GM23338 (cell line): Measurements from ENCODE around the gene NUP153. TPM values are rescaled to one million over a fixed set of nuclear protein-coding genes. Genes with fewer than 3 reads are reported as not detected.

Source experiments
- ATAC-seq: fragments of 200-7000 bp; cut with Tn5 transposase; 3 replicates; pipeline ENCODE4 v1.9.1; 2020
- DNase-seq: peaks from one replicate; pipeline ENCODE4 v3.0.0-alpha.2; 2015; ENCODE audit warnings: low spot score
- H2AFZ ChIP-seq: fragments of 200-600 bp; sonication (generic); 2 replicates; pipeline ENCODE4 v1.8.0; 2016; ENCODE audit warnings: antibody characterized with exemption, mild to moderate bottlenecking, moderate library complexity
- H3F3A ChIP-seq: fragments of 200-600 bp; sonication (generic); replicated peaks from 2 replicates; pipeline ENCODE4 v1.8.0; 2017; ENCODE audit warnings: antibody characterized with exemption, mixed run types, low read depth
- H3K27ac ChIP-seq: fragments of 200-600 bp; sonication (generic); 2 replicates; pipeline ENCODE4 v1.6.1; 2016; ENCODE audit warnings: low read depth
- H3K27me3 ChIP-seq: fragments of 200-600 bp; sonication (generic); 2 replicates; pipeline ENCODE4 v1.8.0; 2016; ENCODE audit warnings: mild to moderate bottlenecking, mixed run types, moderate library complexity; ENCODE audit not compliant: insufficient read depth
- H3K36me3 ChIP-seq: fragments of 200-600 bp; sonication (generic); 2 replicates; pipeline ENCODE4 v1.8.0; 2016; ENCODE audit warnings: mild to moderate bottlenecking; ENCODE audit not compliant: insufficient read depth
- H3K4me1 ChIP-seq: fragments of 200-600 bp; sonication (generic); 2 replicates; pipeline ENCODE4 v1.8.0; 2016; ENCODE audit warnings: mild to moderate bottlenecking, moderate library complexity; ENCODE audit not compliant: insufficient read depth
- H3K4me2 ChIP-seq: fragments of 200-600 bp; sonication (generic); 2 replicates; pipeline ENCODE4 v1.7.1; 2017; ENCODE audit warnings: mixed run types
- H3K4me3 ChIP-seq: fragments of 200-600 bp; sonication (generic); 2 replicates; pipeline ENCODE4 v1.6.1; 2016; ENCODE audit warnings: mixed run types
- H3K79me2 ChIP-seq: fragments of 200-600 bp; sonication (generic); replicated peaks from 2 replicates; pipeline ENCODE4 v1.8.0; 2017; ENCODE audit warnings: mild to moderate bottlenecking; ENCODE audit not compliant: insufficient read depth
- H3K9me2 ChIP-seq: fragments of 200-600 bp; sonication (generic); 2 replicates; pipeline ENCODE4 v1.8.0; 2017; ENCODE audit not compliant: insufficient read depth
- H4K20me1 ChIP-seq: fragments of 200-600 bp; sonication (generic); replicated peaks from 2 replicates; pipeline ENCODE4 v1.8.0; 2017; ENCODE audit warnings: mild to moderate bottlenecking; ENCODE audit not compliant: insufficient read depth
- H3K27ac Mint-ChIP-seq: 2 replicates; pipeline ENCODE4 v1.8.0; 2020; ENCODE audit warnings: inconsistent platforms, mild to moderate bottlenecking, moderate library complexity, mixed read lengths
- H3K27me3 Mint-ChIP-seq: 3 replicates; pipeline ENCODE4 v1.8.0; 2022; ENCODE audit warnings: low read depth, mild to moderate bottlenecking, moderate library complexity, mixed read lengths, inconsistent platforms; ENCODE audit not compliant: insufficient read depth, poor library complexity
- H3K36me3 Mint-ChIP-seq: 3 replicates; pipeline ENCODE4 v1.8.0; 2021; ENCODE audit warnings: low read depth, mild to moderate bottlenecking, inconsistent platforms, moderate library complexity, mixed read lengths
- H3K4me1 Mint-ChIP-seq: 3 replicates; pipeline ENCODE4 v1.8.0; 2020; ENCODE audit warnings: mild to moderate bottlenecking, inconsistent platforms, mixed read lengths
- H3K4me3 Mint-ChIP-seq: 3 replicates; pipeline ENCODE4 v1.8.0; 2021; ENCODE audit warnings: moderate library complexity, mild to moderate bottlenecking, inconsistent platforms, mixed read lengths
- H3K9me3 Mint-ChIP-seq: 3 replicates; pipeline ENCODE4 v1.8.0; 2020; ENCODE audit warnings: moderate library complexity, mild to moderate bottlenecking, inconsistent platforms, mixed read lengths
- CREB1 ChIP-seq: fragments of 250-450 bp; sonication (Bioruptor Pico); IDR thresholded peaks from 2 replicates; pipeline ENCODE4 v1.5.0; 2020; ENCODE audit warnings: low read depth, mild to moderate bottlenecking, moderate library complexity
- EZH2 ChIP-seq: fragments of 200-600 bp; sonication (generic); IDR thresholded peaks from one replicate; pipeline ENCODE4 v1.8.0; 2017; ENCODE audit warnings: antibody characterized with exemption, mild to moderate bottlenecking, low read depth; ENCODE audit not compliant: unreplicated experiment
- EZH2phosphoT487 ChIP-seq: fragments of 200-600 bp; sonication (generic); IDR thresholded peaks from one replicate; pipeline ENCODE4 v1.8.1; 2018; ENCODE audit warnings: antibody characterized with exemption; ENCODE audit not compliant: unreplicated experiment
- JUNB ChIP-seq: IDR thresholded peaks from one replicate; pipeline ENCODE4 v1.6.1; 2016; ENCODE audit warnings: antibody characterized with exemption; ENCODE audit not compliant: unreplicated experiment
- NANOG ChIP-seq: IDR thresholded peaks from 2 replicates; pipeline ENCODE4 v1.6.1; 2016; ENCODE audit warnings: antibody characterized with exemption, borderline replicate concordance
- POLR2AphosphoS5 ChIP-seq: IDR thresholded peaks from 2 replicates; pipeline ENCODE4 v1.6.1; 2016; ENCODE audit warnings: antibody characterized with exemption, low read depth
- STAT1 ChIP-seq: IDR thresholded peaks from one replicate; pipeline ENCODE4 v1.6.1; 2016; ENCODE audit warnings: antibody characterized with exemption; ENCODE audit not compliant: unreplicated experiment
- ZNF114 ChIP-seq: fragments of 250-450 bp; sonication (Bioruptor Pico); IDR thresholded peaks from 2 replicates; pipeline ENCODE4 v1.5.0; 2020; ENCODE audit warnings: mild to moderate bottlenecking, moderate library complexity
- ZNF331 ChIP-seq: fragments of 250-450 bp; sonication (Bioruptor Pico); IDR thresholded peaks from 2 replicates; pipeline ENCODE4 v1.5.0; 2020; ENCODE audit warnings: low read depth, mild to moderate bottlenecking, moderate library complexity
- polyA plus RNA-seq: library from polyadenylated mRNA; unstranded; fragments of >200 nt; fragmentation: Nextera tagmentation; extraction: Ambion mirVana; gene quantifications from 2 replicates; pipeline ENCODE4 v1.2.1, GENCODE V29; 2016
- total RNA-seq: library from RNA; depleted of rRNA; stranded (reverse); fragments of >200 nt; shearing (Covaris generic); gene quantifications from 2 replicates; pipeline ENCODE4 v1.2.3, GENCODE V29; 2014
- TF ChIP-seq, protein P1 (sequence below): IDR thresholded peaks from one replicate; pipeline ENCODE4 v1.6.1; 2018; ENCODE audit warnings: antibody characterized with exemption; ENCODE audit not compliant: unreplicated experiment
- TF ChIP-seq, protein P2 (sequence below): IDR thresholded peaks from 2 replicates; pipeline ENCODE4 v1.6.1; 2016; ENCODE audit warnings: antibody characterized with exemption
- TF ChIP-seq, protein P3 (sequence below): fragments of 250-450 bp; sonication (Bioruptor Pico); IDR thresholded peaks from 2 replicates; pipeline ENCODE4 v1.5.0; 2020; ENCODE audit warnings: mild to moderate bottlenecking, moderate library complexity

Gene NUP153
- total and polyA plus RNA-seq, 2 experiments from 2014 or later: 23.8 to 88.4 TPM

DNA sequence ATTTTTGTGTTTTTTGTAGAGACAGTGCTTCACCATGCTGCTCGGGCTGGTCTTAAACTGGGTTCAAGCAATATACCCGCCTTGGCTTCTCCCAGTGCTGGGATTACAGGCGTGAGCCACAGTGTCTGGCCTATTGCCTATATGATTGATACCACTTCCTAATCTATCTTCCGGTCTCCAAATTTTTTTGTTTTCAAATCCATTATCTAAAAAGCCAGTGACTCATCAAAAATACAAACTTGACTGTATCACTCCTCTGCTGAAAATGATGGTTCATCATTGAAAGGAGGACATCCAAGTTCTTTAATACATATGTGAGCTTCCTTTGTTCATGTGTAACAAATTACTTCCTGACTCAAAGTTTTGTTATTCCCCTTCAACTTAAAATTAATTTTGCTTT lies 71.2 kb downstream of the NUP153 start:
- H3K9me3 Mint-ChIP-seq: no peaks in the 10 kb centered on the region
- Histone ChIP-seq H3F3A (no peaks in the 10 kb centered on the region), H3K27ac (no peak overlapping the region), H3K4me2 (no peak overlapping the region), H3K27me3 (no peaks in the 10 kb centered on the region), H3K4me3 (no peak overlapping the region), H3K4me1 (no peaks in the 10 kb centered on the region), H3K9me2 (no peaks in the 10 kb centered on the region), H4K20me1 (peaks cover 20% of the 10 kb centered on the region), H3K36me3 (peaks cover 61% of the 10 kb centered on the region), H3K79me2 (peaks cover 64% of the 10 kb centered on the region), H2AFZ (no peak overlapping the region)
- H3K36me3 Mint-ChIP-seq: peaks cover 90% of the 10 kb centered on the region
- H3K27ac Mint-ChIP-seq: no peak overlapping the region
- DNase-seq: no peak
- H3K4me3 Mint-ChIP-seq: no peak overlapping the region
- ATAC-seq: no peak
- peaks cover 3% of the 10 kb centered on the region for H3K27me3 Mint-ChIP-seq
- no peaks in the 10 kb centered on the region; the same call in 2 of the 3 replicates for H3K4me1 Mint-ChIP-seq
- TF ChIP-seq, protein P1, sequence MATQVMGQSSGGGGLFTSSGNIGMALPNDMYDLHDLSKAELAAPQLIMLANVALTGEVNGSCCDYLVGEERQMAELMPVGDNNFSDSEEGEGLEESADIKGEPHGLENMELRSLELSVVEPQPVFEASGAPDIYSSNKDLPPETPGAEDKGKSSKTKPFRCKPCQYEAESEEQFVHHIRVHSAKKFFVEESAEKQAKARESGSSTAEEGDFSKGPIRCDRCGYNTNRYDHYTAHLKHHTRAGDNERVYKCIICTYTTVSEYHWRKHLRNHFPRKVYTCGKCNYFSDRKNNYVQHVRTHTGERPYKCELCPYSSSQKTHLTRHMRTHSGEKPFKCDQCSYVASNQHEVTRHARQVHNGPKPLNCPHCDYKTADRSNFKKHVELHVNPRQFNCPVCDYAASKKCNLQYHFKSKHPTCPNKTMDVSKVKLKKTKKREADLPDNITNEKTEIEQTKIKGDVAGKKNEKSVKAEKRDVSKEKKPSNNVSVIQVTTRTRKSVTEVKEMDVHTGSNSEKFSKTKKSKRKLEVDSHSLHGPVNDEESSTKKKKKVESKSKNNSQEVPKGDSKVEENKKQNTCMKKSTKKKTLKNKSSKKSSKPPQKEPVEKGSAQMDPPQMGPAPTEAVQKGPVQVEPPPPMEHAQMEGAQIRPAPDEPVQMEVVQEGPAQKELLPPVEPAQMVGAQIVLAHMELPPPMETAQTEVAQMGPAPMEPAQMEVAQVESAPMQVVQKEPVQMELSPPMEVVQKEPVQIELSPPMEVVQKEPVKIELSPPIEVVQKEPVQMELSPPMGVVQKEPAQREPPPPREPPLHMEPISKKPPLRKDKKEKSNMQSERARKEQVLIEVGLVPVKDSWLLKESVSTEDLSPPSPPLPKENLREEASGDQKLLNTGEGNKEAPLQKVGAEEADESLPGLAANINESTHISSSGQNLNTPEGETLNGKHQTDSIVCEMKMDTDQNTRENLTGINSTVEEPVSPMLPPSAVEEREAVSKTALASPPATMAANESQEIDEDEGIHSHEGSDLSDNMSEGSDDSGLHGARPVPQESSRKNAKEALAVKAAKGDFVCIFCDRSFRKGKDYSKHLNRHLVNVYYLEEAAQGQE: no peak
- no peak for TF ChIP-seq STAT1
- TF ChIP-seq ZNF114 (CRISPR knock-in tag): no peak
- no peak for TF ChIP-seq ZNF331
- TF ChIP-seq POLR2AphosphoS5: no peak
- no peak for TF ChIP-seq JUNB
- TF ChIP-seq EZH2phosphoT487: no peak
- TF ChIP-seq NANOG: no peak
- TF ChIP-seq EZH2: no peak
- TF ChIP-seq, protein P2, sequence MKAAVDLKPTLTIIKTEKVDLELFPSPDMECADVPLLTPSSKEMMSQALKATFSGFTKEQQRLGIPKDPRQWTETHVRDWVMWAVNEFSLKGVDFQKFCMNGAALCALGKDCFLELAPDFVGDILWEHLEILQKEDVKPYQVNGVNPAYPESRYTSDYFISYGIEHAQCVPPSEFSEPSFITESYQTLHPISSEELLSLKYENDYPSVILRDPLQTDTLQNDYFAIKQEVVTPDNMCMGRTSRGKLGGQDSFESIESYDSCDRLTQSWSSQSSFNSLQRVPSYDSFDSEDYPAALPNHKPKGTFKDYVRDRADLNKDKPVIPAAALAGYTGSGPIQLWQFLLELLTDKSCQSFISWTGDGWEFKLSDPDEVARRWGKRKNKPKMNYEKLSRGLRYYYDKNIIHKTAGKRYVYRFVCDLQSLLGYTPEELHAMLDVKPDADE: no peak
- TF ChIP-seq, protein P3, sequence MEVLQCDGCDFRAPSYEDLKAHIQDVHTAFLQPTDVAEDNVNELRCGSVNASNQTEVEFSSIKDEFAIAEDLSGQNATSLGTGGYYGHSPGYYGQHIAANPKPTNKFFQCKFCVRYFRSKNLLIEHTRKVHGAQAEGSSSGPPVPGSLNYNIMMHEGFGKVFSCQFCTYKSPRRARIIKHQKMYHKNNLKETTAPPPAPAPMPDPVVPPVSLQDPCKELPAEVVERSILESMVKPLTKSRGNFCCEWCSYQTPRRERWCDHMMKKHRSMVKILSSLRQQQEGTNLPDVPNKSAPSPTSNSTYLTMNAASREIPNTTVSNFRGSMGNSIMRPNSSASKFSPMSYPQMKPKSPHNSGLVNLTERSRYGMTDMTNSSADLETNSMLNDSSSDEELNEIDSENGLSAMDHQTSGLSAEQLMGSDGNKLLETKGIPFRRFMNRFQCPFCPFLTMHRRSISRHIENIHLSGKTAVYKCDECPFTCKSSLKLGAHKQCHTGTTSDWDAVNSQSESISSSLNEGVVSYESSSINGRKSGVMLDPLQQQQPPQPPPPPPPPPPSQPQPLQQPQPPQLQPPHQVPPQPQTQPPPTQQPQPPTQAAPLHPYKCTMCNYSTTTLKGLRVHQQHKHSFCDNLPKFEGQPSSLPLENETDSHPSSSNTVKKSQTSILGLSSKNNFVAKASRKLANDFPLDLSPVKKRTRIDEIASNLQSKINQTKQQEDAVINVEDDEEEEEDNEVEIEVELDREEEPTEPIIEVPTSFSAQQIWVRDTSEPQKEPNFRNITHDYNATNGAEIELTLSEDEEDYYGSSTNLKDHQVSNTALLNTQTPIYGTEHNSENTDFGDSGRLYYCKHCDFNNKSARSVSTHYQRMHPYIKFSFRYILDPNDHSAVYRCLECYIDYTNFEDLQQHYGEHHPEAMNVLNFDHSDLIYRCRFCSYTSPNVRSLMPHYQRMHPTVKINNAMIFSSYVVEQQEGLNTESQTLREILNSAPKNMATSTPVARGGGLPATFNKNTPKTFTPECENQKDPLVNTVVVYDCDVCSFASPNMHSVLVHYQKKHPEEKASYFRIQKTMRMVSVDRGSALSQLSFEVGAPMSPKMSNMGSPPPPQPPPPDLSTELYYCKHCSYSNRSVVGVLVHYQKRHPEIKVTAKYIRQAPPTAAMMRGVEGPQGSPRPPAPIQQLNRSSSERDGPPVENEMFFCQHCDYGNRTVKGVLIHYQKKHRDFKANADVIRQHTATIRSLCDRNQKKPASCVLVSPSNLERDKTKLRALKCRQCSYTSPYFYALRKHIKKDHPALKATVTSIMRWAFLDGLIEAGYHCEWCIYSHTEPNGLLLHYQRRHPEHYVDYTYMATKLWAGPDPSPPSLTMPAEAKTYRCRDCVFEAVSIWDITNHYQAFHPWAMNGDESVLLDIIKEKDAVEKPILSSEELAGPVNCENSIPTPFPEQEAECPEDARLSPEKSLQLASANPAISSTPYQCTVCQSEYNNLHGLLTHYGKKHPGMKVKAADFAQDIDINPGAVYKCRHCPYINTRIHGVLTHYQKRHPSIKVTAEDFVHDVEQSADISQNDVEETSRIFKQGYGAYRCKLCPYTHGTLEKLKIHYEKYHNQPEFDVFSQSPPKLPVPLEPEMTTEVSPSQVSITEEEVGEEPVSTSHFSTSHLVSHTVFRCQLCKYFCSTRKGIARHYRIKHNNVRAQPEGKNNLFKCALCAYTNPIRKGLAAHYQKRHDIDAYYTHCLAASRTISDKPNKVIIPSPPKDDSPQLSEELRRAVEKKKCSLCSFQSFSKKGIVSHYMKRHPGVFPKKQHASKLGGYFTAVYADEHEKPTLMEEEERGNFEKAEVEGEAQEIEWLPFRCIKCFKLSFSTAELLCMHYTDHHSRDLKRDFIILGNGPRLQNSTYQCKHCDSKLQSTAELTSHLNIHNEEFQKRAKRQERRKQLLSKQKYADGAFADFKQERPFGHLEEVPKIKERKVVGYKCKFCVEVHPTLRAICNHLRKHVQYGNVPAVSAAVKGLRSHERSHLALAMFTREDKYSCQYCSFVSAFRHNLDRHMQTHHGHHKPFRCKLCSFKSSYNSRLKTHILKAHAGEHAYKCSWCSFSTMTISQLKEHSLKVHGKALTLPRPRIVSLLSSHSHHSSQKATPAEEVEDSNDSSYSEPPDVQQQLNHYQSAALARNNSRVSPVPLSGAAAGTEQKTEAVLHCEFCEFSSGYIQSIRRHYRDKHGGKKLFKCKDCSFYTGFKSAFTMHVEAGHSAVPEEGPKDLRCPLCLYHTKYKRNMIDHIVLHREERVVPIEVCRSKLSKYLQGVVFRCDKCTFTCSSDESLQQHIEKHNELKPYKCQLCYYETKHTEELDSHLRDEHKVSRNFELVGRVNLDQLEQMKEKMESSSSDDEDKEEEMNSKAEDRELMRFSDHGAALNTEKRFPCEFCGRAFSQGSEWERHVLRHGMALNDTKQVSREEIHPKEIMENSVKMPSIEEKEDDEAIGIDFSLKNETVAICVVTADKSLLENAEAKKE (CRISPR knock-in tag): no peak
- no peak for TF ChIP-seq CREB1 (CRISPR knock-in tag)
